Neural crest cell (in vitro differentiated cells): ENCODE results near the gene PPIF. TPM values are rescaled to one million over a fixed set of nuclear protein-coding genes. Genes with fewer than 3 reads are reported as not detected.

ENCODE experiments used
- DNase-seq: peaks from one replicate; pipeline ENCODE4 v3.0.0; 2021; ENCODE audit warnings: low read depth, mixed read lengths, low spot score
- H3K27ac Mint-ChIP-seq: one replicate; pipeline ENCODE4 v1.8.0; 2021; ENCODE audit warnings: mild to moderate bottlenecking, mixed read lengths; ENCODE audit not compliant: unreplicated experiment
- H3K27me3 Mint-ChIP-seq: 2 replicates; pipeline ENCODE4 v1.8.0; 2021; ENCODE audit warnings: low read depth, mild to moderate bottlenecking, mixed read lengths
- H3K36me3 Mint-ChIP-seq: 2 replicates; pipeline ENCODE4 v1.8.0; 2021; ENCODE audit warnings: low read depth, mild to moderate bottlenecking, mixed read lengths
- H3K4me1 Mint-ChIP-seq: 2 replicates; pipeline ENCODE4 v1.8.0; 2021; ENCODE audit warnings: mixed read lengths
- H3K4me3 Mint-ChIP-seq: one replicate; pipeline ENCODE4 v1.8.0; 2021; ENCODE audit warnings: mild to moderate bottlenecking, mixed read lengths
- H3K9me3 Mint-ChIP-seq: 2 replicates; pipeline ENCODE4 v1.8.0; 2021; ENCODE audit warnings: mixed read lengths
- CTCF ChIP-seq: fragments of 200-600 bp; sonication (generic); conservative IDR thresholded peaks from 2 replicates; pipeline ENCODE4 v1.5.0; 2021; ENCODE audit warnings: antibody characterized with exemption, mild to moderate bottlenecking
- total RNA-seq: library from RNA; stranded (reverse); gene quantifications from 2 replicates; pipeline ENCODE4 v1.2.1, GENCODE V29; 2021

Gene PPIF
- total RNA-seq, 1 donor from 2014 or later: 76.8 TPM

- TF ChIP-seq CTCF: no peak
- H3K27ac Mint-ChIP-seq: no peak overlapping the region
Observed at GRCh38 chr10:79357180-79357579, 9.9 kb downstream of the PPIF start.

GRCh38 chr10:79358811-79359210 is 11.5 kb downstream of the PPIF start:
- peaks cover 23% of the 10 kb centered on the region for H3K36me3 Mint-ChIP-seq
- H3K9me3 Mint-ChIP-seq: peaks cover 3% of the 10 kb centered on the region
- H3K27me3 Mint-ChIP-seq: no peaks in the 10 kb centered on the region

More at GRCh38 chr10:79357180-79357579, 9.9 kb downstream of the PPIF start:
- no peak for DNase-seq
- H3K36me3 Mint-ChIP-seq: peaks cover 36% of the 10 kb centered on the region
- H3K4me1 Mint-ChIP-seq: no peaks in the 10 kb centered on the region
- H3K9me3 Mint-ChIP-seq: peaks cover 3% of the 10 kb centered on the region
- H3K4me3 Mint-ChIP-seq: no peak overlapping the region
- no peaks in the 10 kb centered on the region for H3K27me3 Mint-ChIP-seq

GRCh38 chr10:79359816-79360498 is 12.7 kb downstream of the PPIF start:
- Mint-ChIP-seq H3K27ac (no peak overlapping the region), H3K4me3 (no peak overlapping the region), H3K9me3 (peaks cover 3% of the 10 kb centered on the region), H3K27me3 (no peaks in the 10 kb centered on the region), H3K4me1 (no peaks in the 10 kb centered on the region), H3K36me3 (peaks cover 13% of the 10 kb centered on the region)
- no peak for TF ChIP-seq CTCF
- DNase-seq: no peak

More at GRCh38 chr10:79358811-79359210, 11.5 kb downstream of the PPIF start:
- TF ChIP-seq CTCF: no peak
- Mint-ChIP-seq H3K4me3 (no peak overlapping the region), H3K27ac (no peak overlapping the region), H3K4me1 (no peaks in the 10 kb centered on the region)
- DNase-seq: no peak

- no peak overlapping the region for H3K4me3 Mint-ChIP-seq
- no peak for DNase-seq
- no peaks in the 10 kb centered on the region for H3K27me3 Mint-ChIP-seq
- H3K9me3 Mint-ChIP-seq: peaks cover 5% of the 10 kb centered on the region
- H3K27ac Mint-ChIP-seq: no peak overlapping the region
- H3K36me3 Mint-ChIP-seq: peaks cover 9% of the 10 kb centered on the region
- no peak for TF ChIP-seq CTCF
- H3K4me1 Mint-ChIP-seq: no peaks in the 10 kb centered on the region
Observed at GRCh38 chr10:79360499-79361342, 13.5 kb downstream of the PPIF start.

- Mint-ChIP-seq H3K27me3 (no peaks in the 10 kb centered on the region), H3K36me3 (peaks cover 2% of the 10 kb centered on the region), H3K4me1 (no peaks in the 10 kb centered on the region)
Observed at GRCh38 chr10:79361726-79362397, 14.6 kb downstream of the PPIF start.

More at GRCh38 chr10:79361726-79362397, 14.6 kb downstream of the PPIF start:
- no peak for TF ChIP-seq CTCF
- DNase-seq: no peak
- Mint-ChIP-seq H3K4me3 (no peak overlapping the region), H3K27ac (no peak overlapping the region), H3K9me3 (peaks cover 5% of the 10 kb centered on the region)
